HFFc6 (cell line): ENCODE measurements around the gene ADGRG6. TPM values are rescaled to one million over a fixed set of nuclear protein-coding genes. Genes with fewer than 3 reads are reported as not detected.

ENCODE experiments used
- DNase-seq: peaks from one replicate; pipeline ENCODE4 v3.0.0-alpha.2; 2018
- H3K27ac Mint-ChIP-seq: 2 replicates; pipeline ENCODE4 v1.8.0; 2020; ENCODE audit warnings: mild to moderate bottlenecking, mixed read lengths
- H3K27me3 Mint-ChIP-seq: 2 replicates; pipeline ENCODE4 v1.8.0; 2021; ENCODE audit warnings: mild to moderate bottlenecking, moderate library complexity, mixed read lengths; ENCODE audit not compliant: insufficient read depth
- H3K36me3 Mint-ChIP-seq: 2 replicates; pipeline ENCODE4 v1.8.0; 2021; ENCODE audit warnings: low read depth, mixed read lengths
- H3K4me1 Mint-ChIP-seq: 2 replicates; pipeline ENCODE4 v1.8.0; 2020; ENCODE audit warnings: low read depth, mixed read lengths
- H3K4me3 Mint-ChIP-seq: 2 replicates; pipeline ENCODE4 v1.8.0; 2020; ENCODE audit warnings: mild to moderate bottlenecking, moderate library complexity, mixed read lengths
- H3K9me3 Mint-ChIP-seq: 2 replicates; pipeline ENCODE4 v1.8.0; 2020; ENCODE audit warnings: mild to moderate bottlenecking, mixed read lengths
- CTCF ChIP-seq: fragments of 200-600 bp; sonication (generic); IDR thresholded peaks from 2 replicates; pipeline ENCODE4 v1.5.0; 2021; ENCODE audit warnings: antibody characterized with exemption, mild to moderate bottlenecking
- total RNA-seq, 6 experiments: library from RNA; stranded (reverse); fragmentation: NEBNext Ultra II Directional; extraction: Animal tissue kit (Norgen Biotek cat#: 25700); gene quantifications; 2 replicates in 1 of 6; 3 replicates in 5 of 6; pipeline ENCODE4 v1.2.3, GENCODE V29; 2021

The ADGRG6 gene
- total RNA-seq, 6 experiments from 2014 or later: 27.4 to 73.2 (median 29.7) TPM

- Mint-ChIP-seq H3K9me3 (no peaks in the 10 kb centered on the region), H3K36me3 (peaks cover 37% of the 10 kb centered on the region), H3K27me3 (peaks cover 2% of the 10 kb centered on the region), H3K4me3 (peak overlapping the region; percentile 67), H3K27ac (peak overlapping the region; percentile 59), H3K4me1 (peaks cover 35% of the 10 kb centered on the region)
- no peak for DNase-seq
- no peak for TF ChIP-seq CTCF
These were observed 65.8 kb downstream of the ADGRG6 start for GRCh38 chr6:142367501-142368018.

- DNase-seq: no peak
- H3K9me3 Mint-ChIP-seq: no peaks in the 10 kb centered on the region
- peaks cover 2% of the 10 kb centered on the region for H3K27me3 Mint-ChIP-seq
- H3K4me1 Mint-ChIP-seq: peaks cover 48% of the 10 kb centered on the region
- H3K27ac Mint-ChIP-seq: no peak overlapping the region
- H3K36me3 Mint-ChIP-seq: peaks cover 42% of the 10 kb centered on the region
- no peak overlapping the region for H3K4me3 Mint-ChIP-seq
- no peak for TF ChIP-seq CTCF
These were observed 67.5 kb downstream of the ADGRG6 start for GRCh38 chr6:142369266-142369665.

GRCh38 chr6:142372348-142372747, 70.5 kb downstream of the ADGRG6 start:
- H3K9me3 Mint-ChIP-seq: no peaks in the 10 kb centered on the region
- no peak for DNase-seq
- TF ChIP-seq CTCF: no peak
- H3K27me3 Mint-ChIP-seq: peaks cover 2% of the 10 kb centered on the region; the same call in 1 of the 2 replicates
- H3K4me3 Mint-ChIP-seq: peak overlapping the region; percentile 11; the same call in 1 of the 2 replicates
- peaks cover 31% of the 10 kb centered on the region for H3K36me3 Mint-ChIP-seq
- peaks cover 67% of the 10 kb centered on the region for H3K4me1 Mint-ChIP-seq
- peak overlapping the region; percentile 81 for H3K27ac Mint-ChIP-seq

GRCh38 chr6:142373268-142374090, 71.7 kb downstream of the ADGRG6 start:
- peak; percentile 69 for DNase-seq
- Mint-ChIP-seq H3K27ac (peak overlapping the region; percentile 81), H3K4me1 (peaks cover 68% of the 10 kb centered on the region), H3K4me3 (peak overlapping the region; percentile 17; the same call in 1 of the 2 replicates), H3K27me3 (peaks cover 2% of the 10 kb centered on the region; the same call in 1 of the 2 replicates), H3K36me3 (peaks cover 28% of the 10 kb centered on the region), H3K9me3 (no peaks in the 10 kb centered on the region)
- TF ChIP-seq CTCF: no peak

GRCh38 chr6:142374091-142374770, 72.4 kb downstream of the ADGRG6 start:
- Mint-ChIP-seq H3K27ac (peak overlapping the region; percentile 81), H3K4me1 (peaks cover 75% of the 10 kb centered on the region), H3K27me3 (peaks cover 2% of the 10 kb centered on the region; the same call in 1 of the 2 replicates), H3K4me3 (0 out of 2 replicates have a peak overlapping the region, but pooled peaks have one; percentile 17), H3K9me3 (no peaks in the 10 kb centered on the region), H3K36me3 (peaks cover 27% of the 10 kb centered on the region)
- TF ChIP-seq CTCF: no peak
- no peak for DNase-seq
